OCI-LY3 (cell line): ENCODE measurements around the gene OR56A1.

ENCODE experiments used
- H2AFZ ChIP-seq: fragments of 200-600, 300-600 bp; shearing (Covaris generic); 2 replicates; pipeline ENCODE4 v1.6.0; 2014; ENCODE audit warnings: antibody characterized with exemption, low read depth, low read length
- H3K27ac ChIP-seq: fragments of 200-600, 300-600 bp; sonication (generic); 2 replicates; pipeline ENCODE4 v1.5.1; 2014; ENCODE audit warnings: mild to moderate bottlenecking, low read length, moderate library complexity, mixed read lengths
- H3K27me3 ChIP-seq: fragments of 200-600, 300-600 bp; sonication (generic); 2 replicates; pipeline ENCODE4 v1.6.1; 2014; ENCODE audit warnings: low read depth, low read length, mixed read lengths
- H3K36me3 ChIP-seq: fragments of 200-600, 300-600 bp; sonication (generic); replicated peaks from 2 replicates; pipeline ENCODE3; 2014; ENCODE audit warnings: low read depth, low read length, mixed read lengths
- H3K4me1 ChIP-seq: fragments of 300-600, 200-600 bp; sonication (generic); 2 replicates; pipeline ENCODE4 v1.6.1; 2014; ENCODE audit warnings: low read length, mixed read lengths
- H3K4me2 ChIP-seq: fragments of 200-600, 300-600 bp; sonication (generic); 2 replicates; pipeline ENCODE4 v1.6.1; 2014; ENCODE audit warnings: low read length, mixed read lengths
- H3K4me3 ChIP-seq: fragments of 300-600, 200-600 bp; sonication (generic); 2 replicates; pipeline ENCODE4 v1.5.1; 2014; ENCODE audit warnings: antibody characterized with exemption, mild to moderate bottlenecking, low read length, moderate library complexity
- H3K79me2 ChIP-seq: fragments of 300-600, 200-600 bp; shearing (Covaris generic); 2 replicates; pipeline ENCODE4 v1.6.1; 2014; ENCODE audit warnings: mild to moderate bottlenecking, low read length, mixed read lengths
- H3K9ac ChIP-seq: fragments of 300-600, 200-600 bp; shearing (Covaris generic); 2 replicates; pipeline ENCODE4 v1.6.0; 2014; ENCODE audit warnings: mild to moderate bottlenecking, low read length, moderate library complexity
- H3K9me3 ChIP-seq: fragments of 200-600, 300-600 bp; shearing (Covaris generic); 2 replicates; pipeline ENCODE4 v1.6.1; 2014; ENCODE audit warnings: low read length, mixed read lengths; ENCODE audit not compliant: insufficient read depth
- H4K20me1 ChIP-seq: fragments of 200-600, 300-600 bp; sonication (generic); 2 replicates; pipeline ENCODE4 v1.6.1; 2016; ENCODE audit warnings: low read length, mixed read lengths; ENCODE audit not compliant: insufficient read depth
- CTCF ChIP-seq: fragments of 200-600, 300-600 bp; sonication (generic); IDR thresholded peaks from 2 replicates; pipeline ENCODE4 v1.5.1; 2014; ENCODE audit warnings: antibody characterized with exemption, low read length, low read depth
- EZH2phosphoT487 ChIP-seq: fragments of 200-600 bp; shearing (Covaris generic); IDR thresholded peaks from 2 replicates; pipeline ENCODE4 v1.6.1; 2018; ENCODE audit warnings: antibody characterized with exemption, mixed run types, low read depth

Gene OR56A1

DNA sequence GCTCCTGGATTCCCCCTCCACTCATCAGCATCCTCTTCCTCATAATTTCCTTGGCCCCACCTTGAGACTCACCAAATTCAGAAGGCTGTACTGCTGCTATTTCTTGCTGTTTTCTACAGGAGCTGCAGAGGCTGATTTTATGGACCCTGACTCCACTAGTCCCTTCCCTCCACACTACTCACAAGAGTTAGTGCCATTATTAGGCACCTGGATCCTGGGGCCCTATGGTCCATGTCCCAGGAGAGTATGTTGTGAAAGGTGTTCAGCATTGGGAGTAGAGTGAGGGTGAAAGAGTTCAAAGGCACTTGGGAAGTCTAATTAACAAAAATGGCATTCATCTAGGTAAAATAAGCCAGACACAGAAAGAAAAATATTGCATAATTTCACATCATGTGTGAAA is 23.7 kb downstream of the OR56A1 start, which contains the start of gene OR56A4:
Gene OR56A4 (minus strand): TSS at position 101 of the 400 bp plus-strand sequence. CDS start 3,954 bp downstream, outside the sequence.
- Histone ChIP-seq H2AFZ (no peak within 1 kb of the TSS), H3K79me2 (no peaks in the 10 kb centered on the region), H3K4me3 (no peak within 1 kb of the TSS), H3K4me2 (no peak within 1 kb of the TSS), H3K27ac (no peak within 1 kb of the TSS), H3K9me3 (no peaks in the 10 kb centered on the region), H3K4me1 (no peaks in the 10 kb centered on the region), H3K9ac (no peak within 1 kb of the TSS), H4K20me1 (no peaks in the 10 kb centered on the region), H3K27me3 (peaks cover 31% of the 10 kb centered on the region), H3K36me3 (no peaks in the 10 kb centered on the region)
- TF ChIP-seq CTCF: no peak
- TF ChIP-seq EZH2phosphoT487: no peak

- H4K20me1 ChIP-seq: no peaks in the 10 kb centered on the region
- no peak overlapping the region for H3K27ac ChIP-seq
- no peak overlapping the region for H3K4me3 ChIP-seq
- H3K27me3 ChIP-seq: peaks cover 31% of the 10 kb centered on the region
- no peak for TF ChIP-seq CTCF
- TF ChIP-seq EZH2phosphoT487: no peak
- H2AFZ ChIP-seq: no peak overlapping the region
- H3K4me2 ChIP-seq: no peak overlapping the region
- no peaks in the 10 kb centered on the region for H3K9me3 ChIP-seq
- H3K9ac ChIP-seq: no peak overlapping the region
- no peaks in the 10 kb centered on the region for H3K4me1 ChIP-seq
- H3K36me3 ChIP-seq: no peaks in the 10 kb centered on the region
- no peaks in the 10 kb centered on the region for H3K79me2 ChIP-seq
Measured at GRCh38 chr11:6006395-6006794, 24.2 kb downstream of the OR56A1 start.

GRCh38 chr11:6002202-6002699 is 28.3 kb downstream of the OR56A1 start:
- H3K36me3 ChIP-seq: no peaks in the 10 kb centered on the region
- H3K79me2 ChIP-seq: no peaks in the 10 kb centered on the region
- no peak overlapping the region for H3K27ac ChIP-seq
- no peak overlapping the region for H2AFZ ChIP-seq
- no peak for TF ChIP-seq CTCF
- no peak for TF ChIP-seq EZH2phosphoT487
- no peaks in the 10 kb centered on the region for H3K9me3 ChIP-seq
- no peak overlapping the region for H3K4me3 ChIP-seq
- H3K27me3 ChIP-seq: peaks cover 26% of the 10 kb centered on the region
- no peak overlapping the region for H3K9ac ChIP-seq
- H4K20me1 ChIP-seq: no peaks in the 10 kb centered on the region
- no peak overlapping the region for H3K4me2 ChIP-seq
- H3K4me1 ChIP-seq: no peaks in the 10 kb centered on the region

DNA sequence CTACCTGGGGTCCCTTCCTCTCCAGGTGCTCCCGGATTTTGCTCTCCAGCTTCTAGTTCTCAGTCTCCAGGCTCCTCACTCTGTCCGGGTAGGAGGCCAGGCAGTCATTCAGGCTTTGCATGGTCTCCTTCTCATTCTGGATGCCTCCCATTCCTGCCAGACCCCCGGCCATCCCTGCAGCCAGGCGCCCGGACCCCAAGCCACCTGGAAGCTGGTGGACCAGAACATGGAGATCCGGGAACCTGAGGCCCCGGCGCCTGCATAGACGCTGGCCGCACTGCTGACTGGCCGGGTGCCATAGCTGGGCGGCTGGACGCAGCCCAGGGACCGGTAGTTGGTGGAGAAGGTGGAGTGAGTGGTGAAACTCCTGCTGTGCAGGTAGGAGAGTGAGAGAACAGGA is 35.8 kb downstream of the OR56A1 start:
- Histone ChIP-seq H3K27ac (no peak overlapping the region), H2AFZ (no peak overlapping the region)
- no peak for TF ChIP-seq CTCF
- TF ChIP-seq EZH2phosphoT487: no peak

More for the DNA sequence above, 35.8 kb downstream of the OR56A1 start:
- Histone ChIP-seq H3K4me1 (no peaks in the 10 kb centered on the region), H3K4me2 (no peak overlapping the region), H4K20me1 (no peaks in the 10 kb centered on the region), H3K27me3 (peaks cover 16% of the 10 kb centered on the region; the same call in 1 of the 2 replicates), H3K4me3 (no peak overlapping the region), H3K9ac (no peak overlapping the region), H3K9me3 (no peaks in the 10 kb centered on the region), H3K79me2 (no peaks in the 10 kb centered on the region), H3K36me3 (no peaks in the 10 kb centered on the region)
